Central memory CD4-positive, alpha-beta T cell (primary cell): ENCODE results near the gene HNF4A.
A peak's percentile ranks its signal among the peaks of the same experiment; 100 is the strongest.
"Not testable (repeated sequence)": the region's sequence is repeated elsewhere in the genome, so short reads cannot be mapped to it uniquely, and the experiment has no call there.

Experiments
- DNase-seq: peaks from one replicate; pipeline ENCODE4 v3.0.0; 2022

HNF4A gene

DNA sequence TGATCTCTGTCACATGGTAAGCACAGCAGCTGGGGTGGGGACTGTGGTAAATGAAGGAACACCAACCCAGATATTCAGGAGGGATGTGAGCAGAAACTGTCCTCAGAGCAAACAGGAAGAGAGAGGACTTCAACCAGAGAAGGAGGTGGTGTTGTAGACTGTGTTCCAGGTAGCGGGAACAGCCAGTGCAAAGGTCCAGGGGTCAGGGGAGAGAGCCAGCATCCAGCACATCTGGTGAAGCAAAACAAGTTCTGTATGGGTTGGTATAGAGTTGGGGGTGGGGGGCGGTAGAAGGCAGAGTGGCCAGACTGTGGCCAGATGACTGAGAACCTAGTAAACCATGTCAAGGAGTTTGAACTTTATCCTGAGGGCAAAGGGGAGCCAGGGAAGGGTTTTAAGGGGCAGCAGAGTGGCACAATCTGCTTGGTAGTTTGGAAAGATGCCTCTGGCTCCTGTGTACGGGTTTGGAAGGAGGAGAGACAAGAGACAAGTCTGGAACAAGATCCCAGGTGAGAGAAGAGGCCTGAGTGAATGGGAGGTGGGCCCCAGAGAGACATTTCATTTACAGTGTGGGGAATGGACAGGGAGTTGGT is 92.4 kb downstream of the HNF4A start:
- DNase-seq, result no peak

DNA sequence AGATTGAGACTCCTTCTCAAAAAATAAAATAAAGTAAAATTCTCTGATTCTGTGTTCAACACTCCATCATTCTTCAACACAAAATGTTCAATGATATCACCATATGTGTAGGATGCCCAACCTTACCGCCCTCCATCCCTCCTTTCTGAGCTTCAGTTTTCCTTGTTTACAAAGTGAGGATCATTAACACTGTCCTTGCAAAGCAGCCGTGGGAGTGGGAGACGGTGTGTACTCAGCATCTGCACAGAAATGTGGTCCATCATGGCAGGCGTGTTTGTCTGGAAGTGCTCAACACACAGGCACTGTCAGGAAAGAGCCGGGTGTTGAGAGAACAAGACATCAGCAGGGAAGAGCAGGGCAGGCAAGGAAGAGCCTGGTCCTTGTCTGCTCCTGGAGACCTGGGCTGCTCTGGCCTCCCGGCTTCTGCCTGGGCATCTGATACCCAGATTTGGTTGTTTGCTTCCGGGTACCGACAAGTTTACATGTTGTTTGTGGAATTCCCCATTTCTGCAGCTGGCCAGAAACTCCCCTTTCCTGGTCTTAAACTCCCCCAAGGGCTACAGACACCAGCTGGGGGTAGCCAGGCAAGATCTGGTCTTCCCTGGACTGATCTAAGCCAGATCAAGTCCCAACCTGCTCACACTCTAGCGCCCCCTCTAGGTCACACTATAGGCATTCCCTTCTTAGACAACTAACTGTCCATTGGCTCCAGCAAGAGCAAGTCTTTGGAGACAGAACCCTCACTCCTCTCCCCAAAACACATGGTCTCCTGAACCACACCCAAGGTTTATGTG is 93.5 kb downstream of the HNF4A start:
- DNase-seq, result no peak

DNA sequence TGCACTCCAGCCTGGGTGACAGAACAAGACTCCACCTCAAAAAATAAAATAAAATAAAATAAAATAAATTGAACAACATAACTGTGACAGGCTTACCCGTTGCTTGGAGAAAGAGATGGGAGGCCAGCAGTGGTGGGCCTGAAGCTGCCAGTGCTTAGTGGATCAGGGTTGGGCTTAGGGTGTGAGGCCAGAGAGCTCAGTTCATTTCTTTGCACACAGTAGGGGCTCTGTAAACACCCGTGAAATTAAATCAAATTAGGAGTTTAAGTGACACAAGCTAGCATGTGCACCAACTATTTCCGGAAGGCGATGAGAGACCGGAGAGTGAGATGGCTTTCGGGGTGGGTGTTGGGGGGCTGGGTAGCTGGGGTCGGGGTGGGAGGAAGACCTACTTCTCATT is 94.4 kb downstream of the HNF4A start:
- no peak for DNase-seq

DNA sequence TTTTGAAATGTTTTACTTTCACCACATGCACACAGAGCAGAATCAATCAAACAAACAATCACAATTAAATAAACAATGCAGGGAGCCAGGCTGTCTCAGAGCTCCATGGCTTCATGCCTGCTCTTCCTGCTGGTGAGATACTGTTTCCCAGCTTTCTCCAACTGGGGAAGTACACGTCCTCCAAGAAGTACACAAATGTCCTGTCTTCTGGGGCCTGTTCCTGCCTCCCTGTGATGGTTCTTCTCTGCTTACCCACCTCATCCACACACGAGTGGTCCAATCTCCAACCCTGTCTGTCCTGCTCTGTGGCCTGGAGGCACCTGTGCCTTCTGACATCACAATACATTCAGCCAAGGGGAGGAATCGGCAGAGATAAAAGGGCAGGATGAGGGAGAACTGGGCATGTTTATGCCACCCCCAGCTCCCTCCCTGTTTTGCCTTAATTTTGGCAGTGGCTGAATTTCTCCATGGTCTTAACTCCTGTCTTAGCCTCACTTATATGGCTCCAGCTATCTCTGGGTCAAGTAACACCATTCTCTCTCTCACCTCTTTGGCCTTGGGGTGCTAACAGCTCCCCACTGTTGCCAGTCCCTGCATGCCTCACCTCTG is 94.9 kb downstream of the HNF4A start:
- no peak for DNase-seq

DNA sequence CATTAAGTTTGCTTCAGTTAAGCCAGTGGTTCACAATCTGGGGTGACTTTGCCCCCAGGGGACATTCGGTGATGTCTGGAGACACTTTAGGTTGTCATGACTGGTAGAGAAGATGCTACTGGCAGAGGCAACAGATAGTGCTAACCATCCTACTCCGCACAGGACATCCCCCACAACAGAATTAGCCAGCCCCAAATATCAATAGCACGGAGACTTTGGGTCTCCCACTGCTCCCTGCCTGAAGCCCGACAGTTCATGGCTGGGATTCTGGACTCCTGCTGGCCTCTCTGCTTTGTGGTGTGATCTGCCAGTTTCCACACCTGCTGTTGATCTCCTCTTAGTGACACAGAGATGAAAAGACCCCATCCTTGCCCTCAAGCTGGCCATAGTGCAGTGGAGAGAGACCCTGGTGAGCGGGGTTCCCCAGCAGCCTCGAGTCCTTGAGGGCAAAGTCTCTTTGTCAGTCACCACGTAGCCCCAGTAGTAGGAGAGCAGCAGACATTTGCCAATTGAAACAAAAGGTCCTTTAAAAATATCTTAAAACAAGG is 95.5 kb downstream of the HNF4A start:
- DNase-seq, result no peak

DNA sequence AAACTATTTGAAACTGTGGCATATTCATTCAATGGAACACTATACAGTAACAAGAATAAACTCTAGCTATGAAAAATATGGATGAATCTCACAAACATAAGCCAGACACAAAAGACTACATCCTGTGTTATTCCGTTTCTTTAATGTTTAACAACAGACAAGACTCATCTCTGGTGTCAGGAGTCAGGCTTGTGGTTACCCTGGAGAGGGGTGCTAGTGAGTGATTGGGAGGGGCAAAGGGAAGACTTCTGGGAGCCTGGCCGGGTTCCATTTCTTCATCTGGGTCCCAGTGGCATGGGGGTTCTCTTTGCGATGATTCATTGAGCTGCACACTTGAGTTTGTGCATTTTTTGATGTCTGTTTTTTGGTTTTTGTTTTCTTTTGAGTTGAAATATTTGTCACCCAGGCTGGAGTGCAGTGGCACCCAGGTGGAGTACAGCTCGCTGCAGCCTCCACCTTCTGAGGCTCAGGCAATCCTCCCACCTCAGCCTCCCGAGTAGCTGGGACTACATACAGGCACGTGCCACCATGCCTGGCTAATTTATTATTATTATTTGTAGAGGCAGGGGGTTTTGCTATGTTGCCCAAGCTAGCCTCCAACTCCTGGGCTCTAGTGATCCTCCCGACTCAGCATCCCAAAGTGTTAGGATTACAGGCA is 98.9 kb downstream of the HNF4A start:
- no peak for DNase-seq

DNA sequence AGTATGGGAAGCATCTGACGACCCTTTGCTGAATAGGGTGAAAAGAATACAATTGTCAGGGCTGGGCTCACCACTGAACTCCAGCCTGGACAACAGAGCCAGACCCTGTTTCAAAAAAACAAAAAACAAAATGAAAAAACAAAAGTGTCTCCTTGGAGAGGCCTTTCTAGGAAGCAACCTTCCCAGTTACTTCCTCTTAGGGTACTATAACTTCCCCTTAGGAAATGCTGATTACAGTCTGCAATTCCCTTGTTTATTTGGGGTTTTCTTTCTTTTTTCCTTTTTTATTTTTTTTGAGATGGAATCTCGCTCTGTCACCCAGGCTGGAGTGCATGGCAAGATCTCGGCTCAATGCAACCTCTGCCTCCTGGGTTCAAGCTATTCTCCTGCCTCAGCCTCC is 99.6 kb downstream of the HNF4A start:
- no peak for DNase-seq

DNA sequence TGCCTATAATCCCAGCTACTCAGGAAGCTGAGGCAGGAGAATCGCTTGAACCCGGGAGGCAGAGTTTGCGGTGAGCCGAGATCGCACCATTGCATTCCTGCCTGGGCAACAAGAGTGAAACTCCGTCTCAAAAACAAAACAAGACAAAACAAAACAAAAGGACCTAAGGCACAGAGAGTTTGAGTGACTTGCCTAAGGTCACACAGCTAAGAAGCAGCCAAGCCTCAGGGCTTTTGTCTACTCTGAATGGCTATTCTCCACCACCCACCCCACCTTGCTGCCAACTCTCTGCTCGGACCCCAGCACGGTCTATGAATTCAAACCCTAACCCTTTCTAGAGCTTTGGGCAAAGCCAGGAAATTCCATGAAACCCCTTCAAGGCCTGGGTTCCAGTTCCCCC is 101.1 kb downstream of the HNF4A start:
- DNase-seq, result no peak

DNA sequence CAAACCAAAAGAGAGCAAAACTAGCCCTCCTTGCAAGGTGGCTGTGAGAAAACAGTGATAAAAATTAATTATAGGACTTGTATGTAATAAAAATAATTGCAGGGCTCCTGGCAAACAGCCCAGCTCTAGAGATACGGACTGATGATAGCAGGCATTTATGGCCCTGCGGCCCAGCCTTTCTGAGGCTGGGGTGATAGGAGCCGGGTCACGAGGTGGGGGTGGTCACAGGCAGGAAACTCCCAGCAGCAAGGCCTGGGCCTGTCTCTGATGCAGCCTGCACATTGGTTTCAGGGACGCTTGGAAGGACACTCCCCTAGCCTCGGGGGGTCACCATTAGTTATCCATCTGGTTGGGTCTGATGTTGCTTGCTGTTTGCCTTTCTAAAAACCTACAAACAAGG is 101.5 kb downstream of the HNF4A start:
- no peak for DNase-seq

DNA sequence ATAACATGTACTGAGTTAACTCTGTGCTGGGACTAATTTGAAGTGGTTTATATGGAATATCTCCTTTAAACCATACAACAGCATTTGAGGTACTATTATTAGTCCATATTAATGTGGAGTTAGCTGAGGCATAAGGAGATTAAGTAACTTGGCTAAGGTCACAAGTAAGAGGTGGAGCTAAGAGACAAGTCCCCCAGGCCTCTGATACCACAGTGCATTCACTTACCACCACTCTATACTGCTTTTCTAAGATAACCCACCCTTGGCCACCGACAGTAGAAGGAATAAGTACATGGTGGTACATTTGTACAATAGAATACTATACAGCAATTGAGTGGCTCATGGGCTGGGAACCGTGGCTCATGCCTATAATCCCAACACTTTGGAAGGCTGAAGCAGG is 103.8 kb downstream of the HNF4A start:
- DNase-seq, result no peak

DNA sequence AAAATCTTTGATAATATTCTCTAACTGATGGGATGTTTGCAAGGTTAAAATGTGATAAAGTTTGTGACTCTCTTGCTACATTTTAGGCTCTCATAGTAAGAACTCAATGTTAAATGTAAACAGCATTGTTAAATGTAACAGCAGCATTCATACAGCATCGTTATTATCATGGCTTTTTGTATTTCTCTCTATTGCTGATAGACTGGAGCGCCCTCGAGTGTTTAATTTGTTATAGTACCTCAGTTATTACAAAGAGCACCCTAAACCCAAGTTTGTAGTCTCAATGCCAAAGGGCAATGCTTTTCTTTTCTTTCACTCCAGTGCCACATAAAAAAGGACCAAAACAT is 105.3 kb downstream of the HNF4A start:
- peak; percentile 5 for DNase-seq

DNA sequence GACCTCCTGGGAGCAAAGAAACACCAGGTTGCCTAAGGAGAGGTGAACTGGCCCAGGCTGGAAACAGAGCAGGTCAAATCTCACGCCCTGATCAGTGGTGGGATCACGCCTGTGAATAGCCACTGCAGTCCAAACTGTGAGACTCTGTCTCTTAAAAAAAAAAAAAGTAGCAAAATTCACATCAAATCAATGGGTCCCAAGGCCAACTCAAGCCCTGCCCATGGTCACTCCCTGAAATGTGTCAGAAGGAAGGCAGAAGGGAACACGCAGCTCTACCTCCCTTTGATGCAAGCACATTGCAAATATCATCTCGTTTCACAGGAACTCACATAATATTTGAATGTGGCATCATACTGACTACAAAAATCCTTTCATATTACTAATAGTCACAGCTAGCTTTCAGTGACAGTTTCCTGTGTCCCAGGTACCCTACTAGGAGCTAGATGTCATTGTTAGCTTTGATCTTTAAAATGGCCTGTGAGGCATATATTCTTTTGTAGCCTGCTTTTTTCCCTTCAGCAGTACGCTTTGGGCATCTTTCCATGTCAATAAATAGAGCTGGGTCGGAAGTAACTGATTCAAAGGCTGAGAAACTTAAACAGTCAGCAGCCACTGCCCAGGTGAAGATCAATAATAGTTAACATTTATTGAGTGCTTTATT is 105.8 kb downstream of the HNF4A start:
- DNase-seq, result no peak

DNA sequence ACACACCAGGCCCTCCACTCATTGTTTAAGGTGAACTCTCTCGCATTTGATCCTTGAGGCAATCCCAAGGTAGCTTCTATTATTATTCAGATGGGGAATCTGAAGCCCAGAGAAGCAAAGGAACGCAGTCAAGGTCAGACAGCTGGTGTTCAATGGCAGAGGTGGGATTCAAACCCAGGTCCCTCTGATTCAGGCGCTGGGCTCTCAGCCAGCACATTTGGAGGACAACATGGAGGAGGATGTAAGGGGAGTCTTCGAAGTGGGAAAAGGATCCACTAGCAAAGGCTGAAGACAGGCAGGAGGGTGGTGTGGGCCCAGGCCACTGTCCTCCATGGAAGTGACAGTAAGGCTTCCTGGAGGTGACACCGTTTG is 106.3 kb downstream of the HNF4A start:
- DNase-seq, result no peak

DNA sequence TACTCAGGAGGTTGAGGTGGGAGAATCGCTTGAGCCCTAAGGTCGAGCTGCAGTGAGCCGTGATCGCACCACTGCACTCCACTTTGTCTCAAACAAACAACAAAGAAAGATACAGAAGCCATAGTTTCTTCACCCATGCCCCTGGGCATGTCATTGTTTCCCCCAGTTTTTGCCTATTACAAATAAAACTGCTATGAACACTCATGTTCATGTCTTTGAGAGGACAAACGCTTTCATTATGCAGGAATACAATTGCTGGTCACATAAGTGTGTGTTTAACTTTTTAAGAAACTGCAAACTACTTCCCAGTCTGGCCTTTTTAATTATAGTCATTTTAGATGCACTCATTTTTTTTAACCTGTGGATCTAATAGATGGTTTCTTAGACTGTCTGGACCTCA is 108.0 kb downstream of the HNF4A start:
- no peak for DNase-seq

DNA sequence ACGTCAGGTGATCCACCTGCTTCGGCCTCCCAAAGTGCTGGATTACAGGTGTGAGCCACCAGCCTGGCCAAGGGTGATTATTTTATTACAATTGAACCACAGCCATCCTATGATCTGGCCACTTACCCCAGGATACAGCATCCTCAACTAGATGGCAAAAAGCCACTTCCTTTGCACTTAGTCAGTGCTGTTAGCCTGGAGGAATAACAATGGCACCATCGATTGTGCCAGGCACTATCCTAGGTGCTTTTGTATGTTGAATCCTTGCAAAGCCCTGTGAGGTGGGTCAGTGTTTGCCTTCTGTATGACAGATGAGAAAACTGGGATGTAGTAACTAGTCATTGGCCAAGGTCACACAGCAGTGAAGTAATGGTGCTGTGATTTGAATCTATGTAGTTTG is 109.0 kb downstream of the HNF4A start:
- no peak for DNase-seq

DNA sequence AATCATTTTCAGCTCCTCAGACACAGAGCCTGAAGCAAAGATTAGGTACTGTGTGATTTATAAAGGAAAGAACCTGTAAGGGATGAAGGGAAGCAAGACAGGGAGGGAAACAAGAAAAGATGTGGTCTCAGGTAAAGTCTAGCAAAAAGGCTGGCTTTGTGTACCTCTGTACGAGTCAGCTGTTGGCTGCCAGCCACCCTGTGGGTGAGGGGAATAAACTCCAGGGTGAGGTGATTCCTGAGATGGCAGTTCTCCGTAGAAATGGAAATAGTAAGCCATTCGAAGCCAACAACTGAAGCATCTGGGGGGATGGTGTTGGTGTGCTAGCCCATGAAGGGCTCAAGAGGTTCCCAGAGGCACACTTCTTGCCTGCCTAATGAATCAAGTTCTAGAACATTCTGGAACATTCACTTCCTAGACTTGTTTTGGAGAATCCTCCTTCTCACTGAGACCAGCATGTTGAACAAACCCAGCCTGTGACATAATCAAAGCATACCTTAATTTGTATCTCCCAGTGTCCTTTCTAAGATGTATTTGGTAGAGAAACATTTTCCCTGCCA is 109.6 kb downstream of the HNF4A start:
- DNase-seq, result no peak

DNA sequence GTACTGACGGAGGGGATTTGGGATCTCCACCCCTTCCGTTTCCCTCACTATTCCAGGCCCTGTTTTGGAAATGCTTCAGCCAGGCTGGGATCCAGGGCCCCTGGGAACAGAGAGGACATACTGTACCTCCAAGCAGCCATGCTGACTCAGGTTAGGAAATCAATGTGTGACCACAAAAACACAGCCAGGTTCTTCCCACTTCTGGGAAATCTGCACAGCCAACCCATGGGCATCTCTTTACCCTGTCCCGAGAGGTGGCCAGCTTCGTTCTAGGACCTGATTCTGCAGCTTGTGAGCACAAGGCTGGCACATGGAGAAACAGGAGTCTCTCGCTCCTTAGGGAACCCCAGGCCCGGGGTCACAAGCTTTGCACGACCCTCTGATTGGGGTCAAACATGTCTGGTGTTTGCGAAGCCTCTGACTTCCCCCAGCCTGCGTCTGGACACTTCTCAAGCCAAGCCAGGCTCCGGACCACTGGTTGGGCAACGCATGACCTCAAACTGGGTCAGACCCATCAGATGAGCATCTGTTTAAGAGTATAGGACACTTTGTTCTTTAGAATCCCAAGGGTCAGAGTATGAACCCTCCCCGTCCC is 111.9 kb downstream of the HNF4A start:
- no peak for DNase-seq

DNA sequence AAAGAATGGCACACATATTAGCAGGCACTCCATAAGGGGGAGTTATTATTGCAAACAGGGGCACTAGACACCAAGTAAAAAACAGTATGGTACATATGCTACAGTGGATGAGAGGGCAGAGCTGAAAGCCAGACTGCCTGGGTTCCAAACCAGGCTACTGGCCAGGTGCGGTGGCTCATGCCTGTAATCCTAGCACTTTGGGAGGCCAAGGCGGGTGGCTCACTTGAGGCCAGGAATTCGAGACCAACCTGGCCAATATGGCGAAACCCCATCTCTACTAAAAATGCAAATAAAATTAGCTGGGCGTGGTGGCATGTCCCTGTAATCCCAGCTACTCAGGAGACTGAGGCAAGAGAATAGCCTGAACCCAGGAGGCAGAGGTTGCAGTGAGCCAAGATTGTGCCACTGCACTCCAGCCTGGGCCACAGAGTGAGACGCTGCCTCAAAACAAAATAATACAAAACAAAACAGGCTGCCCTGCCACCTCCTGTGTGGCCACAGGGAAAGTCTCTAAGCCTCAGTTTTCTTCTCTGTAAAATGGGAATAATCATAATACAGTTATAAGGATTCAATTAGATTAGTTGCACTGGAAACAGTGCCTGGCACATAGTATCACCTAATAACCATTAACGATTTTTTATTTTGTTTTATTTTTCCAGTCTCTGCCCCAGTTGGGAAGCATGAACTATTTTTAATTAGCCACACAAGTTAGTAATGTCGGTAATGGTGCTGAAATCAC is 112.7 kb downstream of the HNF4A start:
- no peak for DNase-seq

DNA sequence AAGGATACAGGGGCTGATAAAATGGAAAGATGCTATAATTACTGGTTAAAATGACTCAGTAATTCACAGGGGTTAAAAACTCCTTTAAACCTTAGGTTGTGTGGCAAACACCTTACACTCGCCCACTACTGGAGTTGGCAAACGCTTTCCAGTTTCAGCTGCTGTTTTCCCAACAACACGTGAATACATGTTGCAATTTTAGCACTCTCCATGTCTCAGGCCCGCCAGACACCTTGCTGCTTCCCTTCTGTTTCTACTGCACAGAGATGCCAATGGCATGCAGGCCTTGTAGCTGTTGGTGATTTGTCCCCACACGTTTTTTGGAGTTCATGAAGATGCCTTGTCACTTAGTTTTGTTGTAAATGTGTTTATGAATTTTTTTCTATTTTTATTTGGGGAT is 114.8 kb downstream of the HNF4A start:
- DNase-seq, result no peak

DNA sequence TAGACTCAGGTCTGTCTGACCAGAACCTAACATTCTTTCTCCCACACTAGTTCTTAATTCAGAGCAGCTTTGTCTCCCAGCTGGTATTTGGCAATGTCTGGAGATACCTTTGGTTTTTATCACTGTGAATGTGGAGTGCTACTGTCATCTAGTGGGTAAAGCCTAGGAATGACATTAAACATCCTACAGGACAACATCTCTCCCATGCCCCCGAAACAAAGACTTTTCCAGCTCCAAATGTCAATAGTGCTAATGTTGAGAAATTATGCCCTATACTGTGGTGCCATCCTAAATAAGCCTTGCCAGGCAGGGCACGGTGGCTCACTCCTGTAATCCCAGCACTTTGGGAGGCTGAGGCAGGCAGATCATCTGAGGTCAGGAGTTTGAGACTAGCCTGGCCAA is 116.0 kb downstream of the HNF4A start:
- DNase-seq, result no peak

DNA sequence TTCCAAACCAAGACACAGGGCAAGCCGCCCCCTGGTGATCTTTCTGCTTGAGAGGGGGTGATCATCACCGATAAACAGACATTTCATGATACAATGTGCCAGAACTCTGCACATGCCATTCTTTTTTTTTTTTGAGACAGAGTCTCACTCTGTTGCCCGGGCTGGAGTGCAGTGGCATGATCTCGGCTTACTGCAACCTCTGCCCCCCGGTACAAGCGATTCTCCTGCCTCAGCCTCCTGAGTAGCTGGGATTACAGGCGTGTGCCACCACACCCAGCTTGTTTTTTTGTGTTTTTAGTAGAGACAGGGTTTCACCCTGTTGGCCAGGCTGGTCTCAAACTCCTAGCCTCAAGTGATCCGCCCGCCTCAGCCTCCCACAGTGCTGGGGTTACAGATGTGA is 116.8 kb downstream of the HNF4A start:
- not testable (repeated sequence) for DNase-seq

DNA sequence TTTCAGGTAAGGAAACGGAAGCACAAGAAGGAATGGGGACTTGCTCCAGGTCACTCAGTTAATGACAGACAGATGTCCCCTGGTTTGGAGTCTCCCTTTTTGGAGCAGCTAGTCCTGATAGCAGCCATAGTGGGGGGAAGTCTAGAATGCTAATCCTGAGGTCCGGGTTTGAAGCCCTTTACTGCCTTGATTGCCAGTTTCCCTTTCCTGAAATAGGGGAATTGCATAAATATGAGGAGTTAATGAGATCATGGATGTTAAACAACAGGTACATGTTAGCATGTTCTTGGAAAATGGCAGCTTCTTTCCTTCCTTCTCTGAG is 119.8 kb downstream of the HNF4A start:
- no peak for DNase-seq
